ENCODE data around the gene NPAS1. TPM values are rescaled to one million over a fixed set of nuclear protein-coding genes. Genes with fewer than 3 reads are reported as not detected.

NPAS1 gene
- total RNA-seq, 1 experiment from 2014 or later, result 7.7 TPM

- in situ Hi-C loops (cut with HindIII; ENCODE audit: low sequenced_read_pairs), result loop anchor here (25.0 kb wide), 1 partner anchor 98 kb away; no protein-coding TSS in a partner anchor
- DNase-seq (ENCODE audit: low spot score), result no peak
These were observed 33.9 kb upstream of the NPAS1 start for GRCh38 chr19:46985542-46986415.

GRCh38 chr19:46988614-46989230 is 30.9 kb upstream of the NPAS1 start:
- in situ Hi-C loops (cut with HindIII; ENCODE audit: low sequenced_read_pairs), result loop anchor here (25.0 kb wide), 1 partner anchor 101 kb away; no protein-coding TSS in a partner anchor
- DNase-seq (ENCODE audit: low spot score), result no peak

GRCh38 chr19:46990991-46991676 is 28.5 kb upstream of the NPAS1 start:
- in situ Hi-C loops (cut with HindIII; ENCODE audit: low sequenced_read_pairs), result loop anchor here (25.0 kb wide), 1 partner anchor 104 kb away; no protein-coding TSS in a partner anchor

GRCh38 chr19:46992699-46993535 is 26.7 kb upstream of the NPAS1 start:
- peak; percentile 70 for DNase-seq (ENCODE audit: low spot score)
- in situ Hi-C loops (cut with HindIII; ENCODE audit: low sequenced_read_pairs), result loop anchor here (25.0 kb wide), 1 partner anchor 106 kb away; no protein-coding TSS in a partner anchor

More at GRCh38 chr19:46990991-46991676, 28.5 kb upstream of the NPAS1 start:
- DNase-seq (ENCODE audit: low spot score), result peak; percentile 83

GRCh38 chr19:46993622-46994021 is 26.0 kb upstream of the NPAS1 start:
- DNase-seq (ENCODE audit: low spot score), result no peak
- in situ Hi-C loops (cut with HindIII; ENCODE audit: low sequenced_read_pairs), result loop anchor here (25.0 kb wide), 1 partner anchor 106 kb away; no protein-coding TSS in a partner anchor

- in situ Hi-C loops (cut with HindIII; ENCODE audit: low sequenced_read_pairs), result loop anchor here (25.0 kb wide), 1 partner anchor 107 kb away; no protein-coding TSS in a partner anchor
These were observed 25.4 kb upstream of the NPAS1 start for GRCh38 chr19:46994141-46994686.

GRCh38 chr19:46995492-46995891 is 24.1 kb upstream of the NPAS1 start:
- DNase-seq (ENCODE audit: low spot score), result no peak
- in situ Hi-C loops (cut with HindIII; ENCODE audit: low sequenced_read_pairs), result loop anchor here (25.0 kb wide), 1 partner anchor 108 kb away; no protein-coding TSS in a partner anchor

More at GRCh38 chr19:46994141-46994686, 25.4 kb upstream of the NPAS1 start:
- no peak for DNase-seq (ENCODE audit: low spot score)

GRCh38 chr19:46998445-46999125 is 21.1 kb upstream of the NPAS1 start:
- DNase-seq (ENCODE audit: low spot score), result no peak
- in situ Hi-C loops (cut with HindIII; ENCODE audit: low sequenced_read_pairs), result loop anchor here (25.0 kb wide), 1 partner anchor 111 kb away; no protein-coding TSS in a partner anchor

GRCh38 chr19:46999377-46999776 is 20.3 kb upstream of the NPAS1 start:
- no peak for DNase-seq (ENCODE audit: low spot score)
- in situ Hi-C loops (cut with HindIII; ENCODE audit: low sequenced_read_pairs), result loop anchor here (25.0 kb wide), 1 partner anchor 112 kb away; no protein-coding TSS in a partner anchor

GRCh38 chr19:46999878-47000277 is 19.8 kb upstream of the NPAS1 start:
- in situ Hi-C loops (cut with HindIII; ENCODE audit: low sequenced_read_pairs), result loop anchor here (25.0 kb wide), 1 partner anchor 113 kb away; no protein-coding TSS in a partner anchor
- no peak for DNase-seq (ENCODE audit: low spot score)

GRCh38 chr19:47000373-47000772 is 19.3 kb upstream of the NPAS1 start:
- DNase-seq (ENCODE audit: low spot score), result no peak
- in situ Hi-C loops (cut with HindIII; ENCODE audit: low sequenced_read_pairs), result no loop called here

GRCh38 chr19:47001584-47001983 is 18.1 kb upstream of the NPAS1 start:
- no peak for DNase-seq (ENCODE audit: low spot score)
- in situ Hi-C loops (cut with HindIII; ENCODE audit: low sequenced_read_pairs), result no loop called here

- in situ Hi-C loops (cut with HindIII; ENCODE audit: low sequenced_read_pairs), result no loop called here
- DNase-seq (ENCODE audit: low spot score), result no peak
These were observed 17.4 kb upstream of the NPAS1 start for GRCh38 chr19:47002106-47002766.

GRCh38 chr19:47002853-47003610 is 16.6 kb upstream of the NPAS1 start:
- no peak for DNase-seq (ENCODE audit: low spot score)
- in situ Hi-C loops (cut with HindIII; ENCODE audit: low sequenced_read_pairs), result no loop called here

- peak; percentile 37 for DNase-seq (ENCODE audit: low spot score)
- in situ Hi-C loops (cut with HindIII; ENCODE audit: low sequenced_read_pairs), result no loop called here
These were observed 15.8 kb upstream of the NPAS1 start for GRCh38 chr19:47003611-47004465.

Measured in G401 (cell line).